Mesodermal cell (in vitro differentiated cells): ENCODE results near the gene FRMD4A.

ENCODE experiments used
- H3K27ac ChIP-seq: 2 replicates; pipeline ENCODE4 v1.7.0; 2013; ENCODE audit warnings: mild to moderate bottlenecking, low read depth, low read length, moderate library complexity; ENCODE audit not compliant: severe bottlenecking
- H3K36me3 ChIP-seq: 2 replicates; pipeline ENCODE4 v1.7.1; 2013; ENCODE audit warnings: mild to moderate bottlenecking, low read length, moderate library complexity; ENCODE audit not compliant: control insufficient read depth, insufficient read depth
- H3K4me1 ChIP-seq: one replicate; pipeline ENCODE4 v1.7.1; 2013; ENCODE audit warnings: mild to moderate bottlenecking, low read length; ENCODE audit not compliant: insufficient read depth, control insufficient read depth, poor library complexity, severe bottlenecking
- H3K4me3 ChIP-seq: 2 replicates; pipeline ENCODE4 v1.7.0; 2013; ENCODE audit warnings: low read length, control low read depth, mild to moderate bottlenecking; ENCODE audit not compliant: insufficient read depth, poor library complexity, severe bottlenecking; ENCODE audit errors: extremely low read depth
- H3K9me3 ChIP-seq: 2 replicates; pipeline ENCODE4 v1.7.1; 2013; ENCODE audit warnings: mild to moderate bottlenecking, low read length, moderate library complexity; ENCODE audit not compliant: control insufficient read depth
- WGBS, 2 experiments: methylation state at CpG; one replicate each; pipeline ENCODE4 v1.1.5; 2013; ENCODE audit warnings: missing lambda C conversion rate in 2 of 2; ENCODE audit not compliant: insufficient coverage in 2 of 2; 5-methylcytosine and 5-hydroxymethylcytosine counted together

FRMD4A gene

GRCh38 chr10:13894412-13895093, 436.2 kb downstream of the FRMD4A start:
- peaks cover 9% of the 10 kb centered on the region for H3K4me1 ChIP-seq
- H3K36me3 ChIP-seq: no peaks in the 10 kb centered on the region
- H3K27ac ChIP-seq: peak overlapping the region; percentile 54
- 63 to 65% methylated on average over 9 of the region's 9 CpGs for whole genome bisulfite sequencing, 2 experiments
- no peak overlapping the region for H3K4me3 ChIP-seq
- H3K9me3 ChIP-seq: no peaks in the 10 kb centered on the region

DNA sequence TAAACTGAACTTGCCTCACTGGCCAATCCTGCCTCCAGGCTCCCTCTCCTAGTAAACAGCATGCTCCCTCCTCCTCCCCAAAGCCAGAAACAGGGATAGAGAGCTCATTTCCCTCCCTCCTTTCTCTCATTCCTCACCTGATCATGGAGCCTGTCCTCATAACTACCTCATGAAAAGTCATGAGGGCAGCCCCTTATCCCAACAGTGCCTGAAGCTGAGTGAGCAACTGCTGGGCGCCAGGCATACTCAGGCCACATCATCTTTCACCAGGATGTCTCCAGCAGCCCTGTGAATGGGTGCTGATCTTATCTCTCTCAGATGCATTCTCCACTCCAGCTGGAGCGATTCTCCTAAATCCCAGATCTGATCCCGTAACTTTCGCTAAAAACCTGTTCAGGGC, 436.8 kb downstream of the FRMD4A start:
- 70 to 72% methylated on average over 4 of the region's 4 CpGs for WGBS, 2 experiments
- H3K36me3 ChIP-seq: no peaks in the 10 kb centered on the region
- peaks cover 12% of the 10 kb centered on the region for H3K4me1 ChIP-seq
- H3K4me3 ChIP-seq: no peak overlapping the region
- H3K9me3 ChIP-seq: no peaks in the 10 kb centered on the region
- peak overlapping the region; percentile 54 for H3K27ac ChIP-seq

GRCh38 chr10:13892871-13893270, 437.9 kb downstream of the FRMD4A start:
- no peaks in the 10 kb centered on the region for H3K36me3 ChIP-seq
- peaks cover 13% of the 10 kb centered on the region for H3K4me1 ChIP-seq
- no peak overlapping the region for H3K4me3 ChIP-seq
- H3K27ac ChIP-seq: peak overlapping the region; percentile 47
- WGBS, 2 experiments: 94 to 100% methylated on average over 2 to 3 of the region's 5 CpGs
- H3K9me3 ChIP-seq: no peaks in the 10 kb centered on the region

DNA sequence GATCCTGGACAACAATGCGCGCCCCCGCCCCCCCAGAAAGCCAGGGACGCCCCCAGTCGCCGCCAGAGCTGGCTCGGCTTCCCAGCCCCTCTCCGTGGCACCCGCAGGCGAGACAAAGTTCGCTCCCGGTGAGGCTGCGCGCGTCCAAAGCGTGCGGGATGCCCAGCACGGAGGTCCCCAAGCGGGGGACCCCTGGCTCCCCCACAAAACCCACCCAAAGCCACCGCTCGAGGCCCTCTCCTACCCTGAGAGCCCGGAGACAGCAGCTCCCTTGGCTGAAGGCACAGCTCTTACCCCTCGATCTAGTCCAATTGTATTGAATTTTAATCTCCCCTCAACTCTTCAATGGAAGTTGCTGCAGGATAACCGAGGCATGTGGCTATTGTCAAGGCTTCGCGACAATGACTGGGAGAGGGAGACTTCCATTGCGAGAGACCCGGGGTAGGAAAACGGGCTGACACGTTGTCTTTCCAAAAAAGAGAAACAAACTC, 438.7 kb downstream of the FRMD4A start:
- Histone ChIP-seq H3K4me1 (peaks cover 13% of the 10 kb centered on the region), H3K27ac (peak overlapping the region; percentile 45), H3K9me3 (no peaks in the 10 kb centered on the region), H3K4me3 (peak overlapping the region; percentile 44), H3K36me3 (peaks cover 3% of the 10 kb centered on the region)
- 1 to 5% methylated on average over 20 to 22 of the region's 30 CpGs for WGBS, 2 experiments

- WGBS, 2 experiments: 0 to 1% methylated on average over 56 to 69 of the region's 87 CpGs
- H3K9me3 ChIP-seq: no peaks in the 10 kb centered on the region
- peak overlapping the region; percentile 65 for H3K4me3 ChIP-seq
- peaks cover 10% of the 10 kb centered on the region for H3K36me3 ChIP-seq
- H3K4me1 ChIP-seq: peaks cover 14% of the 10 kb centered on the region
- peak overlapping the region; percentile 64 for H3K27ac ChIP-seq
These were observed 439.4 kb downstream of the FRMD4A start for GRCh38 chr10:13891128-13892000.

GRCh38 chr10:13890233-13891127, 440.2 kb downstream of the FRMD4A start:
- Histone ChIP-seq H3K4me1 (peaks cover 16% of the 10 kb centered on the region), H3K4me3 (peak overlapping the region; percentile 65), H3K27ac (peak overlapping the region; percentile 43), H3K36me3 (peaks cover 11% of the 10 kb centered on the region), H3K9me3 (no peaks in the 10 kb centered on the region)
- WGBS, 2 experiments: 6 to 9% methylated on average over 26 of the region's 26 CpGs

DNA sequence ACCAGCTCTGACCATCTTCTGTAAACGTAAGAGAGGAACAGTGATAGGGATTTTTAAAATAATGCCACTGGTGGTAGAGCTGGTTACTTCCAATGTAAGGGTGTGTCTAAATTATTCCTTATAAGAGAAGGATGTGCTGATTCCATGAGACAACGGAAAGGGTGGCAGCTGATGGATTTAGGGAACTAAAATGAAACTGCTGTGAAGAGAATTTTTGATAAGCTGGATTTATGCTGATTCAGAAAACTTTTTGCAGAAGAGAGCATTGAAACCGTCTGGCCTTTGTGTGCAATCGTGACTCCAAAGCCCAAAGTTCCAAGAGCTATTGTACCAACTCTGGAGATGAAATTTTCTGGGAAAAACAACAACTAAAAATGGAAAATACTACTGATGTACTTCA, 443.0 kb downstream of the FRMD4A start:
- Histone ChIP-seq H3K4me3 (no peak overlapping the region), H3K27ac (no peak overlapping the region), H3K36me3 (peaks cover 11% of the 10 kb centered on the region), H3K4me1 (peaks cover 12% of the 10 kb centered on the region), H3K9me3 (no peaks in the 10 kb centered on the region)
- 91 to 95% methylated on average over 2 to 3 of the region's 4 CpGs for WGBS, 2 experiments

- 94 to 98% methylated on average over 5 to 8 of the region's 9 CpGs for WGBS, 2 experiments
These were observed 445.3 kb downstream of the FRMD4A start for GRCh38 chr10:13885238-13885990.

DNA sequence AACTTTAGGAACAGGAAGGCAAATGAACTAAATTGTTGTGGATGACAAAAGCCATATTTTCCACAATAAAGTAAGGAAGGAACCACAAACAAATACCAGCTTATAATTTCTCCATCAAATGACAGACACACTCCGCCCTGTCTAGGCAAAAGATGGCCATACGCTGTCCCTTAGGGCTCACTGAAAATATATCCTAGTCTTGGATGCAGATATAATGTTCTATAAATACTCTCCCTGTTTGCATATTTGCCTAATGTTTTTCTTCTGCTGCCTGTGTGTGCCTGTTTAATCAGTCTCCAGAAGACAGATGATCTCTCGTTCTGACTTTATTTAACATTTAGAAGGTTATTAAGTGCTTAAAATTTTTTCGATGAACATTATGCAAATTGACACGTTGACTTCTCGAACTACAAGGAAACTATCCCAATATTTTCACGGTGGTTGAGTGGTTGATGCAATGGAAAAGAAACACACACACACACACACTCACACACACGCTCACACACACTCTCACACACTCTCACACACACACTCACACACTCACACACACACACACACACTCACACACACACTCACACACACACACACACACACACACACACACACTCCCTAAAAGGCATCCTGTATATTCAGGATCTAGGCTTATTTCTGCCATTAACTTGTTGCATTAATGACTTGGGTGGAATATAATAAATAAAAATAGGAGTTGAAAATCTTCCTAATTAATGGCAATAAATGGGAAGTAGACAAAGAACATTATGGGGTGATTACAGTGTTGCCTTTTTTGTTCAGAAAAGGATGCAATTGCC, 446.9 kb downstream of the FRMD4A start:
- H3K9me3 ChIP-seq: no peaks in the 10 kb centered on the region
- no peak overlapping the region for H3K27ac ChIP-seq
- H3K36me3 ChIP-seq: peaks cover 20% of the 10 kb centered on the region
- no CpG with 5 or more reads among the region's 8 CpGs for WGBS, 2 experiments
- no peak overlapping the region for H3K4me3 ChIP-seq
- H3K4me1 ChIP-seq: peaks cover 27% of the 10 kb centered on the region

More at GRCh38 chr10:13885238-13885990, 445.3 kb downstream of the FRMD4A start:
- H3K4me3 ChIP-seq: no peak overlapping the region
- H3K36me3 ChIP-seq: peaks cover 12% of the 10 kb centered on the region
- no peaks in the 10 kb centered on the region for H3K9me3 ChIP-seq
- H3K27ac ChIP-seq: no peak overlapping the region
- H3K4me1 ChIP-seq: peaks cover 29% of the 10 kb centered on the region
